SK-N-SH treated with all-trans-retinoic acid at 6 μM for 48 hours (cell line): ENCODE results near the gene CRLF2.
"Not testable (repeated sequence)": the region's sequence is repeated elsewhere in the genome, so short reads cannot be mapped to it uniquely, and the experiment has no call there.

Experiments
- ATAC-seq: fragments of 200-7000 bp; cut with Tn5 transposase; 3 replicates; pipeline ENCODE4 v1.9.1; 2020; ENCODE audit warnings: mild to moderate bottlenecking, moderate library complexity
- ARNTL ChIP-seq: fragments of 450-650 bp; formaldehyde crosslinking; IDR thresholded peaks from 2 replicates; pipeline ENCODE4 v1.5.0; 2020; ENCODE audit warnings: low read depth, mild to moderate bottlenecking, moderate library complexity, borderline replicate concordance
- BACH2 ChIP-seq: fragments of 250-450 bp; sonication (Bioruptor Pico); IDR thresholded peaks from 2 replicates; pipeline ENCODE4 v1.9.0; 2021; ENCODE audit warnings: mild to moderate bottlenecking, borderline replicate concordance
- CREB5 ChIP-seq: fragments of 250-450 bp; sonication (Bioruptor Pico); IDR thresholded peaks from 2 replicates; pipeline ENCODE4 v1.5.1; 2020; ENCODE audit warnings: low read depth, mild to moderate bottlenecking, moderate library complexity
- CSDC2 ChIP-seq: fragments of 250-450 bp; sonication (Bioruptor Pico); IDR thresholded peaks from 2 replicates; pipeline ENCODE4 v1.5.0; 2020; ENCODE audit warnings: mild to moderate bottlenecking, moderate library complexity
- CSRNP3 ChIP-seq: fragments of 250-450 bp; sonication (Bioruptor Pico); IDR thresholded peaks from 2 replicates; pipeline ENCODE4 v1.5.1; 2021; ENCODE audit warnings: mild to moderate bottlenecking, moderate library complexity
- ESRRG ChIP-seq: fragments of 250-450 bp; sonication (Bioruptor Pico); IDR thresholded peaks from 2 replicates; pipeline ENCODE4 v1.6.1; 2021; ENCODE audit warnings: mild to moderate bottlenecking
- GLIS3 ChIP-seq: fragments of 250-450 bp; sonication (Bioruptor Pico); IDR thresholded peaks from 2 replicates; pipeline ENCODE4 v1.5.0; 2020; ENCODE audit warnings: mild to moderate bottlenecking, moderate library complexity
- ISL1 ChIP-seq: fragments of 250-450 bp; sonication (Bioruptor Pico); IDR thresholded peaks from 2 replicates; pipeline ENCODE4 v2.1.2; 2022; ENCODE audit warnings: mild to moderate bottlenecking, moderate library complexity
- OSR1 ChIP-seq: fragments of 250-450 bp; sonication (Bioruptor Pico); IDR thresholded peaks from 2 replicates; pipeline ENCODE4 v1.8.0; 2022; ENCODE audit warnings: moderate library complexity, mild to moderate bottlenecking, inconsistent platforms
- PATZ1 ChIP-seq: fragments of 250-450 bp; sonication (Bioruptor Pico); IDR thresholded peaks from 2 replicates; pipeline ENCODE4 v1.8.0; 2020; ENCODE audit warnings: mild to moderate bottlenecking, moderate library complexity, borderline replicate concordance
- POU6F1 ChIP-seq: fragments of 250-450 bp; sonication (Bioruptor Pico); IDR thresholded peaks from 2 replicates; pipeline ENCODE4 v1.8.0; 2021; ENCODE audit warnings: low read depth, mild to moderate bottlenecking, moderate library complexity, borderline replicate concordance
- PPARA ChIP-seq: fragments of 250-450 bp; sonication (Bioruptor Pico); IDR thresholded peaks from 2 replicates; pipeline ENCODE4 v1.5.0; 2020; ENCODE audit warnings: mild to moderate bottlenecking, borderline replicate concordance
- RARB ChIP-seq: fragments of 250-450 bp; sonication (Bioruptor Pico); IDR thresholded peaks from 2 replicates; pipeline ENCODE4 v1.8.0; 2021; ENCODE audit warnings: mild to moderate bottlenecking, moderate library complexity
- SNAI2 ChIP-seq: fragments of 250-450 bp; sonication (Bioruptor Pico); IDR thresholded peaks from 2 replicates; pipeline ENCODE4 v1.5.0; 2020; ENCODE audit warnings: mild to moderate bottlenecking, moderate library complexity
- TCF4 ChIP-seq: fragments of 250-450 bp; sonication (Bioruptor Pico); IDR thresholded peaks from 2 replicates; pipeline ENCODE4 v1.8.0; 2021; ENCODE audit warnings: mild to moderate bottlenecking, moderate library complexity, borderline replicate concordance
- TOX ChIP-seq: fragments of 250-450 bp; sonication (Bioruptor Pico); IDR thresholded peaks from 2 replicates; pipeline ENCODE4 v1.8.0; 2021; ENCODE audit warnings: mild to moderate bottlenecking, moderate library complexity, borderline replicate concordance
- TSHZ2 ChIP-seq: fragments of 250-450 bp; sonication (Bioruptor Pico); IDR thresholded peaks from 2 replicates; pipeline ENCODE4 v1.5.0; 2020; ENCODE audit warnings: mild to moderate bottlenecking, moderate library complexity
- ZC3H10 ChIP-seq: fragments of 250-450 bp; sonication (Bioruptor Pico); IDR thresholded peaks from 2 replicates; pipeline ENCODE4 v1.5.1; 2021; ENCODE audit warnings: mild to moderate bottlenecking, moderate library complexity
- ZFP3 ChIP-seq: fragments of 250-450 bp; sonication (Bioruptor Pico); IDR thresholded peaks from 2 replicates; pipeline ENCODE4 v1.5.0; 2020; ENCODE audit warnings: mild to moderate bottlenecking, moderate library complexity
- ZFP30 ChIP-seq: fragments of 450-650 bp; formaldehyde crosslinking; IDR thresholded peaks from 2 replicates; pipeline ENCODE4 v1.5.0; 2022; ENCODE audit warnings: mild to moderate bottlenecking, moderate library complexity
- ZNF565 ChIP-seq: fragments of 450-650 bp; formaldehyde crosslinking; conservative IDR thresholded peaks from 2 replicates; pipeline ENCODE4 v1.5.0; 2020; ENCODE audit warnings: low read depth, mild to moderate bottlenecking, moderate library complexity
- ZNF70 ChIP-seq: fragments of 450-650 bp; formaldehyde crosslinking; IDR thresholded peaks from 2 replicates; pipeline ENCODE4 v1.5.0; 2020; ENCODE audit warnings: mild to moderate bottlenecking, moderate library complexity
- ZNF8 ChIP-seq: fragments of 450-650 bp; formaldehyde crosslinking; IDR thresholded peaks from 2 replicates; pipeline ENCODE4 v1.5.0; 2020; ENCODE audit warnings: mild to moderate bottlenecking, moderate library complexity

The CRLF2 gene

DNA sequence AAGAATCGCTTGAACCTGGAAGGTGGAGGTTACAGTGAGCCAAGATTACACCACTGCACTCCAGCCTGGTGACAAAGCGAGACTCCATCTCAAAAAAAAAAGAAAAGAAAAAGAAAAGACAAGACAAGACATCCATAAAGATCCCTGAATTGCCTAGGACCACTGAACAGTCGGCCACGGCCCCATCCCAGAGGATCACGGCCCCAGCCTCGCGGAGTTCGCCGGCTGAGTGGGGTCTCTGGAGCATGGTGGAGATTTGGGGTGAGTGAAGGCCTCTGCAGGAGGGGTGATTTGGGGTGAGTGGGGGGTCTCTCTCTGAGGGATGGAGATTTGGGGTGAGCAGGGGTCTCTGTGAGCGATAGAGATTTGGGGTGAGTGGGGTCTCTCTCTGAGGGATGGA, 28.1 kb upstream of the CRLF2 start:
- not testable (repeated sequence) for ATAC-seq

DNA sequence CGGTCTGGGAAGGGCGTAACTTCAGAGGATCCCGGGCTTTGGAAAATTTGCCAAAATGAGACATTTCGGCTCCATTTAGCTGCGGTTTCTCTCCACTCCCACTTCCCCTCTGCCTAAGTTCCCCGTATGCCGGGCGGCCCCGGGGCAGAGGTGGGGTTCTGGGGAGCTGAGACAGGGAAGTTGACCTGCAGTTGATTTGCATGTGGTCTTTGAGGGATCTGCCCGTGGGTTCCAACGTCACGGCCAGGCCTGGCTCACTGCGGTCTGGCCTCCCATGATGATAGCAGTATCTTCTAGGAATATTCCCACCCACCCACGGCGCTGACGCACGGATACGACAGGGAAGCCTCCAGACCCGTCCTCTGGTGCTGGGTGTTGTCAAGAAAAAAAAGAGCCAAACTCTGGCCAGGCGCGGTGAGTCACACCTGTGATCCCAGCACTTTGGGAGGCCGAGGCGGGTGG, 27.3 kb upstream of the CRLF2 start:
- ATAC-seq = no peak
- no peak for TF ChIP-seq ZFP3 (CRISPR knock-in tag)
- no peak for TF ChIP-seq ESRRG (CRISPR knock-in tag)
- TF ChIP-seq ZNF565 = no peak
- no peak for TF ChIP-seq BACH2 (CRISPR knock-in tag)
- no peak for TF ChIP-seq CREB5
- no peak for TF ChIP-seq PATZ1 (CRISPR knock-in tag)
- no peak for TF ChIP-seq TCF4 (CRISPR knock-in tag)
- TF ChIP-seq POU6F1 = no peak
- no peak for TF ChIP-seq CSDC2 (CRISPR knock-in tag)
- TF ChIP-seq SNAI2 = no peak
- TF ChIP-seq CSRNP3 (CRISPR knock-in tag) = no peak
- TF ChIP-seq ZFP30 (CRISPR knock-in tag) = no peak
- no peak for TF ChIP-seq ISL1 (CRISPR knock-in tag)
- TF ChIP-seq RARB = no peak

DNA sequence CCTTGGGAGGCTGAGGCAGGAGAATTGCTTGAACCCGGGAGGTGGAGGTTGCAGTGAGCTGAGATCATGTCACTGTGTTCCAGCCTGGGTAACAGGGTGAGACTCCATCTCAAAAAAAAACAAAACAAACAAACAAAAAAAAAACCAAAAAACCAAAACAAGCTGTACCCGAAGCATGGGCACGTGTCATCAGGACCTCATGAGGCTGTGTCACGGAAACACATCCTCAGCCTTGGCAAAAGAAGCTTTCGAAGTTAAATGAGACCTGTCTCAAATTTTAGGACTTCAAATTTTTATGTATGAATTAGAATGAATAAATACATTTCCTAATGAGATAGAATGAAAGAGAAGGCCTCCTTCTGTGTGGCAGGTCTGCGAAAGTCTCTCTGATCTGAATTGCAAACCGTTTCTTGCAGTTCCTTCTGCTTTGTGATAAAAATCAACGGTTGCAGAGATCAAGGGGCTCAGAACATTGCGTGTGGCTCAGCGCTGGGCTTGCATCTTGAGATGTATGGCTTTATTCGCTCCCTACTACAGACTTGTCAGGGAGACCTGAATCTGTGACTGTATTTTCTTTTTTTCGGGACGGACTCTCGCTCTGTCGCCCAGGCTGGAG, 19.5 kb upstream of the CRLF2 start:
- ATAC-seq = no peak
- TF ChIP-seq ESRRG (CRISPR knock-in tag) = no peak
- no peak for TF ChIP-seq ZNF565
- no peak for TF ChIP-seq OSR1
- TF ChIP-seq GLIS3 = no peak
- TF ChIP-seq POU6F1 = no peak
- no peak for TF ChIP-seq ARNTL
- no peak for TF ChIP-seq TOX (CRISPR knock-in tag)
- TF ChIP-seq TCF4 (CRISPR knock-in tag) = no peak
- no peak for TF ChIP-seq PATZ1 (CRISPR knock-in tag)
- no peak for TF ChIP-seq CSDC2 (CRISPR knock-in tag)
- no peak for TF ChIP-seq ZFP30 (CRISPR knock-in tag)
- TF ChIP-seq ZNF8 (CRISPR knock-in tag) = no peak
- no peak for TF ChIP-seq ISL1 (CRISPR knock-in tag)
- TF ChIP-seq BACH2 (CRISPR knock-in tag) = no peak
- TF ChIP-seq ZC3H10 (CRISPR knock-in tag) = no peak
- TF ChIP-seq ZNF70 (CRISPR knock-in tag) = no peak
- no peak for TF ChIP-seq CREB5
- no peak for TF ChIP-seq TSHZ2 (CRISPR knock-in tag)
- TF ChIP-seq PPARA (CRISPR knock-in tag) = no peak
